Measurements from ENCODE around the gene FILIP1L.

GRCh38 chr3:100163787-100164186 is 49.5 kb upstream of the FILIP1L start:
- no peak for TF ChIP-seq REST (IDR thresholded peaks at IDR 0.05; ENCODE audit: insufficient read depth in 1 of 2, low read depth in 2 of 2, low read length in 2 of 2)
- TF ChIP-seq POLR2AphosphoS5 (IDR thresholded peaks at IDR 0.05; ENCODE audit: low read depth, low read length): no peak
